ENCODE data around the gene CAPRIN1. TPM values are rescaled to one million over a fixed set of nuclear protein-coding genes. Genes with fewer than 3 reads are reported as not detected.

The CAPRIN1 gene
- total RNA-seq, 4 donors from 2014 or later: 94.5 to 132 (median 115) TPM

DNA sequence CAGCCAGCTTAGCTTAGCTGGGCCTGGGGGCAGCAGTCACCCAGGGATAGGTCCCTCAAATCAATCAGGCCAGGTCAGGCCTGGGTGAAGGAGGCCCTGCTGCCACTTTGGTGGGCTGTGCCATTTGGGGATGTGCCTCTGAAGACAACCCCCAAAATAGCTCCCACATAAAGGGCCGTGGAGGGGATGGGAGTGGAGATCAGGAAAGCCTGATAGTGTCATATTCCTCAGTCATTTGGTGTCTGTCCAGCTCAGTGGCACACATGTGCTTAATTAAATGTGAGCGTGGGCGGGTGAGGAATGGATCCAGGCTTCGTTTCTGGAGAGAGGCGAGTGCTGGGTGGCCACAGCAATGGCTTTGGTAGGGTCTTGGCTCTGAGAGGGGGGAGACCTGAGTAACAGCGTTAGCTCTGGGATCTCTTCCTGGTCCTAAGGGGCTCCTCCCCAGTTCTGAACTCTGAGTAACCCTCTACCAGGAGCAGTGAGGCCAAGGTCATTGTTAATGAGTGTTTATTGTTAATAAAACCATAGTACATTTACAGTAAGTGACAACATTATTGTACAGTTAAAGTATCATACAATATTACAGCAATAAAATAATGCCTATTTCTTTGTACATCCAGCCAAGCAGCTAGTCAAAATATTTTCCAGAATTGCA is 99.1 kb downstream of the CAPRIN1 start:
- H3K27ac ChIP-seq: no peak overlapping the region
- ATAC-seq: no peak
- peaks cover 0 to 86% of the 10 kb centered on the region in 2 donors for H3K36me3 ChIP-seq
- 82% methylated on average over 3 of the region's 6 CpGs; no CpG with 5 or more reads in 1 of the 2 donors for WGBS, 2 donors (ENCODE audit: low coverage in 1 of 2)
- TF ChIP-seq CTCF (IDR thresholded peaks at IDR 0.05): no peak
- TF ChIP-seq POLR2A (IDR thresholded peaks at IDR 0.05): no peak
- TF ChIP-seq POLR2AphosphoS5 (IDR thresholded peaks at IDR 0.05): no peak
- TF ChIP-seq EP300 (IDR thresholded peaks at IDR 0.05): no peak
- H3K27me3 ChIP-seq: no peaks in the 10 kb centered on the region
- H3K9me3 ChIP-seq: no peaks in the 10 kb centered on the region
- H3K4me1 ChIP-seq: peaks cover 0 to 18% (median 12%) of the 10 kb centered on the region in 3 donors
- H3K4me3 ChIP-seq: no peak overlapping the region

Other genes with a start within 250 kb of the CAPRIN1 start
- gene LMO2, start 159.7 kb upstream of the CAPRIN1 start, total RNA-seq: 10 to 100 TPM in 2 of 4 donors, 1 to 10 TPM in 2; 7.0 to 24.2 (median 14.8) TPM
- 10 to 100 TPM; 19.9 to 27.5 (median 21.6) TPM for gene NAT10, start 53.9 kb downstream of the CAPRIN1 start, total RNA-seq

All from gastroesophageal sphincter (tissue), 4 donors.